Breast epithelium (tissue), 3 donors: Measurements from ENCODE around the gene ROBO3.

ENCODE experiments used
- CTCF ChIP-seq, 3 donors: fragments of 450-650 bp; IDR thresholded peaks; one replicate each; pipeline ENCODE4 v1.5.1; 2016 to 2017; ENCODE audit warnings: antibody characterized with exemption in 3 of 3, mild to moderate bottlenecking in 3 of 3, moderate library complexity in 3 of 3
- POLR2AphosphoS5 ChIP-seq, 3 donors: sonication (generic); formaldehyde crosslinking; IDR thresholded peaks; one replicate each; pipeline ENCODE4 v1.6.1; 2017; ENCODE audit warnings: antibody characterized with exemption in 3 of 3

- no peak for TF ChIP-seq CTCF (IDR thresholded peaks at IDR 0.05)
- TF ChIP-seq POLR2AphosphoS5 (IDR thresholded peaks at IDR 0.05): no peak
Observed at GRCh38 chr11:124923296-124923695, 58.1 kb downstream of the ROBO3 start.
